ENCODE results near the gene NOP9.
A peak's percentile ranks its signal among the peaks of the same experiment; 100 is the strongest.

The NOP9 gene

GRCh38 chr14:24299255-24300191 lies at the start of gene NOP9, which contains the start of gene DHRS1:
Gene NOP9, plus strand, starts transcription at chr14:24299850. Its CDS starts 105 bp downstream, at chr14:24299955.
Gene DHRS1, minus strand, starts transcription at chr14:24299780. Its CDS starts 674 bp downstream, at chr14:24299106.
- no peaks in the 10 kb centered on the region for H3K9me3 Mint-ChIP-seq
- H3K27me3 Mint-ChIP-seq, result no peaks in the 10 kb centered on the region
- H3K4me3 Mint-ChIP-seq, result peak within 1 kb of the TSS; percentile 97
- peaks cover 18% of the 10 kb centered on the region for H3K36me3 Mint-ChIP-seq
- H3K4me1 Mint-ChIP-seq, result peaks cover 46% of the 10 kb centered on the region
- H3K27ac Mint-ChIP-seq, result peak within 1 kb of the TSS; percentile 97

GRCh38 chr14:24250354-24250753 lies 49.3 kb upstream of the NOP9 start:
- no peak overlapping the region for H3K4me3 Mint-ChIP-seq
- H3K9me3 Mint-ChIP-seq, result no peaks in the 10 kb centered on the region

GRCh38 chr14:24251880-24252288 lies 47.8 kb upstream of the NOP9 start:
- Mint-ChIP-seq H3K4me3 (no peak overlapping the region), H3K27me3 (no peaks in the 10 kb centered on the region), H3K4me1 (peaks cover 18% of the 10 kb centered on the region), H3K27ac (no peak overlapping the region), H3K9me3 (no peaks in the 10 kb centered on the region), H3K36me3 (peaks cover 13% of the 10 kb centered on the region)

More at GRCh38 chr14:24250354-24250753, 49.3 kb upstream of the NOP9 start:
- peaks cover 22% of the 10 kb centered on the region for H3K4me1 Mint-ChIP-seq
- peaks cover 12% of the 10 kb centered on the region for H3K36me3 Mint-ChIP-seq
- H3K27me3 Mint-ChIP-seq, result no peaks in the 10 kb centered on the region
- H3K27ac Mint-ChIP-seq, result peak overlapping the region; percentile 42

GRCh38 chr14:24252289-24253124 lies 47.1 kb upstream of the NOP9 start:
- no peak overlapping the region for H3K4me3 Mint-ChIP-seq
- no peaks in the 10 kb centered on the region for H3K27me3 Mint-ChIP-seq
- H3K9me3 Mint-ChIP-seq, result no peaks in the 10 kb centered on the region
- no peak overlapping the region for H3K27ac Mint-ChIP-seq
- H3K4me1 Mint-ChIP-seq, result peaks cover 12% of the 10 kb centered on the region
- peaks cover 14% of the 10 kb centered on the region for H3K36me3 Mint-ChIP-seq

GRCh38 chr14:24253936-24254335 lies 45.7 kb upstream of the NOP9 start:
- Mint-ChIP-seq H3K27ac (no peak overlapping the region), H3K27me3 (no peaks in the 10 kb centered on the region), H3K4me1 (peaks cover 4% of the 10 kb centered on the region), H3K4me3 (no peak overlapping the region), H3K9me3 (no peaks in the 10 kb centered on the region), H3K36me3 (peaks cover 13% of the 10 kb centered on the region)

- Mint-ChIP-seq H3K27ac (no peak overlapping the region), H3K4me3 (no peak overlapping the region), H3K4me1 (peaks cover 1% of the 10 kb centered on the region), H3K27me3 (no peaks in the 10 kb centered on the region), H3K9me3 (no peaks in the 10 kb centered on the region), H3K36me3 (peaks cover 11% of the 10 kb centered on the region)
Measured at GRCh38 chr14:24254630-24255392, 44.8 kb upstream of the NOP9 start.

GRCh38 chr14:24255438-24255837 lies 44.2 kb upstream of the NOP9 start:
- no peak overlapping the region for H3K27ac Mint-ChIP-seq
- no peaks in the 10 kb centered on the region for H3K4me1 Mint-ChIP-seq
- H3K4me3 Mint-ChIP-seq, result no peak overlapping the region
- H3K36me3 Mint-ChIP-seq, result peaks cover 7% of the 10 kb centered on the region
- no peaks in the 10 kb centered on the region for H3K27me3 Mint-ChIP-seq
- H3K9me3 Mint-ChIP-seq, result no peaks in the 10 kb centered on the region

- Mint-ChIP-seq H3K4me3 (no peak overlapping the region), H3K4me1 (no peaks in the 10 kb centered on the region), H3K27me3 (no peaks in the 10 kb centered on the region), H3K27ac (no peak overlapping the region), H3K9me3 (no peaks in the 10 kb centered on the region), H3K36me3 (peaks cover 7% of the 10 kb centered on the region)
Measured at GRCh38 chr14:24255931-24256711, 43.5 kb upstream of the NOP9 start.

GRCh38 chr14:24256960-24257359 lies 42.7 kb upstream of the NOP9 start:
- peaks cover 6% of the 10 kb centered on the region for H3K36me3 Mint-ChIP-seq

GRCh38 chr14:24258119-24258518 lies 41.5 kb upstream of the NOP9 start:
- peaks cover 6% of the 10 kb centered on the region for H3K36me3 Mint-ChIP-seq
- no peak overlapping the region for H3K4me3 Mint-ChIP-seq
- H3K27me3 Mint-ChIP-seq, result no peaks in the 10 kb centered on the region
- no peaks in the 10 kb centered on the region for H3K9me3 Mint-ChIP-seq
- no peaks in the 10 kb centered on the region for H3K4me1 Mint-ChIP-seq
- no peak overlapping the region for H3K27ac Mint-ChIP-seq

More at GRCh38 chr14:24256960-24257359, 42.7 kb upstream of the NOP9 start:
- H3K9me3 Mint-ChIP-seq, result no peaks in the 10 kb centered on the region
- H3K4me1 Mint-ChIP-seq, result no peaks in the 10 kb centered on the region
- no peak overlapping the region for H3K4me3 Mint-ChIP-seq
- no peak overlapping the region for H3K27ac Mint-ChIP-seq
- no peaks in the 10 kb centered on the region for H3K27me3 Mint-ChIP-seq

GRCh38 chr14:24258548-24259265 lies 40.9 kb upstream of the NOP9 start:
- no peaks in the 10 kb centered on the region for H3K4me1 Mint-ChIP-seq
- H3K36me3 Mint-ChIP-seq, result peaks cover 6% of the 10 kb centered on the region
- no peaks in the 10 kb centered on the region for H3K27me3 Mint-ChIP-seq
- no peak overlapping the region for H3K27ac Mint-ChIP-seq
- no peaks in the 10 kb centered on the region for H3K9me3 Mint-ChIP-seq
- H3K4me3 Mint-ChIP-seq, result no peak overlapping the region

GRCh38 chr14:24259282-24260025 lies 40.2 kb upstream of the NOP9 start:
- Mint-ChIP-seq H3K9me3 (no peaks in the 10 kb centered on the region), H3K4me1 (no peaks in the 10 kb centered on the region), H3K27ac (no peak overlapping the region), H3K4me3 (no peak overlapping the region), H3K36me3 (peaks cover 4% of the 10 kb centered on the region), H3K27me3 (no peaks in the 10 kb centered on the region)

- Mint-ChIP-seq H3K27ac (no peak overlapping the region), H3K9me3 (no peaks in the 10 kb centered on the region), H3K27me3 (no peaks in the 10 kb centered on the region), H3K4me1 (no peaks in the 10 kb centered on the region), H3K36me3 (peaks cover 4% of the 10 kb centered on the region), H3K4me3 (no peak overlapping the region)
Measured at GRCh38 chr14:24260026-24260779, 39.4 kb upstream of the NOP9 start.

Data from activated naive CD4-positive, alpha-beta T cell treated with anti-CD3 and anti-CD28 coated beads, Interleukin-2, amount 50 U/mL, for 24 hours (primary cell).